Measurements from ENCODE around the gene RTL1. TPM values are rescaled to one million over a fixed set of nuclear protein-coding genes. Genes with fewer than 3 reads are reported as not detected.
A peak's percentile ranks its signal among the peaks of the same experiment; 100 is the strongest.

RTL1 gene
- total and polyA plus RNA-seq, 2 of the 8 experiments (the other 6 are each of a cell fraction or from before 2014, with no cell fraction given): not detected

DNA sequence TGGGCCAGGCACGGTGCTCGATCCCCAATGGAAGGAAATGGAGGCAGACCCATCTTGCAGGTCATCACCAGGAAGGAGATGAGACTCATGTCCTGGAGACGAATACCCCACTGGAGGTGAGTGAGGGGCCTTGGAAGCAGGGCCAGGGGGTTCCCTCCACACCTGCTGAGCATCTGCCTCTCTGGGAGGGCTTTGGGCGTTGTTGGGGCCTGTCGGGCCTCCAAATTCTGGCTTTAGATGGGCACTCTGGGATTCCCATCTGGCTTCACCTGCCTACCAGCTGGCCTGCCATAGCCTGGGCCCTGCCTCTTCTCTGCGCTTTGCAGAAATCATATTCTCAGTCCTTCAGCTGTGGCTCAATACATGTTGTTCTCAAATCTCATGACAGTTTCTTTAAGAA is 13.9 kb downstream of the RTL1 start:
- FAIRE-seq: no peak
- H4K20me1 ChIP-seq (replicated peaks in 1 of 2; ENCODE audit: control insufficient read depth in 1 of 2, insufficient read depth in 2 of 2, low read length in 2 of 2): no peaks in the 10 kb centered on the region

More for the DNA sequence above, 13.9 kb downstream of the RTL1 start:
- POLR2A ChIA-PET (ENCODE audit: partially characterized antibody): interaction anchor here (0.7 kb wide), 2 partner anchors 8 to 352 kb away, joined by 3 read pairs; no protein-coding TSS in a partner anchor
- Histone ChIP-seq H3K56ac (replicated peaks; ENCODE audit: insufficient read length, low read depth, low read length) (no peak overlapping the region), H3K27me3 (replicated peaks in 1 of 4; ENCODE audit: control insufficient read depth in 3 of 4, extremely low read depth in 1 of 4, insufficient read depth in 3 of 4, low read length in 3 of 4) (no peaks in the 10 kb centered on the region; a peak in 1 of 7 replicates), H2BK5ac (ENCODE audit: low read depth, low read length) (no peak overlapping the region), H3K4me3 (ENCODE audit: extremely low read depth in 1 of 4, insufficient read depth in 2 of 4, low read depth in 3 of 4, low read length in 4 of 4) (no peak overlapping the region), H2BK120ac (replicated peaks; ENCODE audit: low read depth, low read length) (no peak overlapping the region), H2BK15ac (ENCODE audit: low read length) (no peak overlapping the region), H3K4me1 (replicated peaks in 1 of 4; ENCODE audit: control insufficient read depth in 3 of 4, insufficient read depth in 4 of 4, low read length in 3 of 4) (no peaks in the 10 kb centered on the region; a peak in 2 of 7 replicates), H3K9me3 (ENCODE audit: insufficient read depth in 2 of 2, low read depth in 1 of 2, low read length in 1 of 2) (no peaks in the 10 kb centered on the region), H4K5ac (ENCODE audit: insufficient read length, low read depth, low read length) (no peak overlapping the region), H4K91ac (replicated peaks; ENCODE audit: insufficient read length, low read length) (no peak overlapping the region), H2AK5ac (ENCODE audit: low read depth, low read length) (no peak overlapping the region), H3K27ac (ENCODE audit: low read depth, low read length) (no peak overlapping the region), H3K14ac (ENCODE audit: insufficient read length) (no peak overlapping the region), H3K36me3 (ENCODE audit: control insufficient read depth in 2 of 4, insufficient read depth in 4 of 4, low read length in 3 of 4) (no peaks in the 10 kb centered on the region), H2BK12ac (ENCODE audit: low read depth, low read length) (no peak overlapping the region), H2BK20ac (ENCODE audit: low read length) (no peak overlapping the region), H3K9ac (replicated peaks in 1 of 4; ENCODE audit: extremely low read depth in 1 of 4, low read depth in 3 of 4, low read length in 3 of 4) (no peak overlapping the region), H2AFZ (ENCODE audit: low read length) (0 out of 2 replicates have a peak overlapping the region, but pooled peaks have one; percentile 39), H3K23me2 (ENCODE audit: low read depth, low read length) (no peaks in the 10 kb centered on the region), H3K23ac (ENCODE audit: insufficient read length) (no peak overlapping the region), H4K8ac (ENCODE audit: extremely low read depth, insufficient read depth, low read length) (no peak overlapping the region), H3K4me2 (ENCODE audit: insufficient read depth in 1 of 2, low read depth in 2 of 2, low read length in 2 of 2) (no peak overlapping the region), H3K4ac (replicated peaks; ENCODE audit: insufficient read length, low read depth, low read length) (no peak overlapping the region), H3K18ac (ENCODE audit: extremely low read depth, low read length) (no peak overlapping the region), H3K79me2 (ENCODE audit: control insufficient read depth in 1 of 2, insufficient read depth in 2 of 2, low read length in 2 of 2) (no peaks in the 10 kb centered on the region), H3K79me1 (ENCODE audit: low read depth, low read length) (no peaks in the 10 kb centered on the region)
- no peak for TF ChIP-seq FOSL1 (IDR thresholded peaks at IDR 0.05; ENCODE audit: insufficient read depth, low read depth, low read length)
- TF ChIP-seq, protein P1, sequence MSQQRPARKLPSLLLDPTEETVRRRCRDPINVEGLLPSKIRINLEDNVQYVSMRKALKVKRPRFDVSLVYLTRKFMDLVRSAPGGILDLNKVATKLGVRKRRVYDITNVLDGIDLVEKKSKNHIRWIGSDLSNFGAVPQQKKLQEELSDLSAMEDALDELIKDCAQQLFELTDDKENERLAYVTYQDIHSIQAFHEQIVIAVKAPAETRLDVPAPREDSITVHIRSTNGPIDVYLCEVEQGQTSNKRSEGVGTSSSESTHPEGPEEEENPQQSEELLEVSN (IDR thresholded peaks at IDR 0.05): 0 out of 2 replicates have a peak, but pooled peaks have one; percentile 19
- CTCF ChIA-PET (ENCODE audit: partially characterized antibody): interaction anchor here (0.8 to 1.6 kb wide), 2 partner anchors 12 to 179 kb away, joined by 4 to 5 read pairs; no protein-coding TSS in a partner anchor
- no peak for DNase-seq (ENCODE audit: low read depth in 1 of 2, low spot score in 2 of 2)
- WGBS, 2 experiments (ENCODE audit: extremely low coverage in 1 of 2, insufficient coverage in 1 of 2, insufficient read length in 1 of 2, insufficient replicate concordance in 2 of 2, low coverage in 1 of 2, low lambda C conversion rate in 2 of 2, missing lambda C conversion rate in 1 of 2): 86% methylated on average over 6 of the region's 6 CpGs; no CpG with 5 or more reads in 1 of the 2 experiments

Data from H1 (cell line).